H54 (cell line): ENCODE results near the gene CD177.

Experiments used
- DNase-seq: peaks from one replicate; pipeline ENCODE4 v3.0.0; 2011; ENCODE audit warnings: low spot score, mixed read lengths; ENCODE audit not compliant: insufficient read length
- FAIRE-seq: peaks from 3 replicates; lab custom pipeline; 2011; peaks lifted over from hg19 to GRCh38; lab: Jason Lieb, UNC
- POLR2A ChIP-seq: IDR thresholded peaks from 2 replicates; pipeline ENCODE4 v1.6.1; 2011; ENCODE audit warnings: low read depth, mild to moderate bottlenecking, low read length

CD177 gene

DNA sequence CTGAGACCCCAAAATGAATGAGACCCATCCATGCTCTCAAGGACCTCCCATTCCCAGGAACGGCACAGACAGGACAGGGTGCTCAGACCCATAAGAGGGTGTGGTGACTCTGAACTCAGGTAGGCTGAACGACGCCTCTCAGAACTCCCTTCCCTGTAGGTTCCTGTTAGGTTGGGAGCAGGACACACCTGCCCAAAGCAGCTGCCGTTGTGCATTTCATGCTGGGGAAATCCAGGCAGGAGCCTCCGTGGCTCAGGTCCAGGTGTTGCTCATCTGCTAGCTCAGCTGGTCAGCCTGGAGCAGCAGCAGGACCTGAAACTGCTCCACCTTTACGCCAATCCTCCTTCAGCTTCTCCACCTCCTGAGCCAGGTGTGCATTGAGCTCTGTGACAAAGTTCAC, 42.1 kb downstream of the CD177 start:
- no peak for TF ChIP-seq POLR2A
- DNase-seq (no peak), FAIRE-seq (no peak)

DNA sequence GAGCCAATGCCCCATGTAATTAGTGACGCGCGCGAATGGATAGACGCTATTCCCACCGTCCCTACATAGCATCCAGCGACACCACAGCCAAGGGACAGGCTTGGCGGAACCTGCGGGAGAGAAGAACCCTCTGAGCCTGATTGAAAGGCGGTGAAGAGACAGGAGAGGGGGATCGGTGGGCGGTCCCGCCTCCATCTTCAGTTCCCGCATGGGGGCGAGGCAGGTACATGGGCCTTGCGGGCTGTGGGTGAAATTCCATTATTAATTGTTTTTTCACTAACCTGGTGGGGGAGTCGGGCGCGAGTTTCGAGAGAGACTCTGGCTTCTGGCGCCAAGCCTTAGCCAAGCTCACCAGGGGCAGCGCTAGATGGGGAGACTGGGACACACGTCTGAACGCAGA, 52.8 kb downstream of the CD177 start:
- FAIRE-seq: no peak

DNA sequence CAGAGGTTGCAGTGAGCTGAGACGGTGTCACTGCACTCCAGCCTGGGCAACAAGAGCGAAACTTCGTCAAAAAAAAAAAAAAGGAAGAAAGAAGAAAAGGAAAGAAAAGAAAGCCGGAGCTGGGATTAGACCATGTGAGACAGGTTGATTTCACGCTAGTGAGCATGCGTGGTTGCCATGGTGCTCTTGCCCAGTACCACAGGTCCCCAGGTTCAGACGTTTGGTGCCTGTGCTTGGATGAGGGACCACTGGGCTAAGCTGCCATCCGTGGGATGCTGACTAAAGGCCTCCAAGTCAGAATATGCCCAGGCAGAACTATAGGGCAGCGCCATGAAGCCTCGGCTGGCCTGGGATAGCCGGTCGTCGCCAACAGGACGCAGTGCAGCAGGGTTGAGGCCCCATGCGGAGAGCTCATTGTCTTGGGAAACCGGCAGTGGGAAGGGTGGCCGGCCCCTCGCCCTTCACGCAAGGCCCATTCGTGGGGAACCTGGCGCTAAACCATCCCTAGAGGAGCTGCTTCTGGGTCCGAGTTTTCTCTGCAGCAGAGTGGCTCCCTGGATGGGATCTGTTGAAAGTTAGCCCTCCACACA, 54.0 kb downstream of the CD177 start:
- TF ChIP-seq POLR2A: no peak
- DNase-seq: no peak
- no peak for FAIRE-seq

More for the DNA sequence above, 52.8 kb downstream of the CD177 start:
- no peak for TF ChIP-seq POLR2A
- DNase-seq: no peak

DNA sequence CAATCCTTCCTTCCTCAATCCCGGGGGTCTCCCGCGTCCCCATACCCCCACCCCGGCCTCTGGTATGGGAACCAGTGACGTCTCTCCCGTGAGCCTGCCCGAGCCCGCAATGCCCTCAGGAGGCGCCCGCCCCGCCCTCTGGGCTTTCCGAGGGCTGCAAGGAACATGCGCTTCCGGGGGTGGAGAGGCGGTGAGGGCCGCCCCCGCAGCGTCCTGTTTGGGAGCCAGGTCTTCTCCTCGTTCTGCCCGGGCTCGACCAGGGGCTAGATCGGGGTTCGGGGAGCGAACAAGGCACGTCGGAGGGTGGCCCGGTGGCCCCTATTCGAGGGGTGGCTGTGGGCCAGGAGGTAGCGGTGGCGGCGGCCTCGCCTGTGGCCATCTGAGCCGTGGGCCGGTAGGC, 54.6 kb downstream of the CD177 start:
- TF ChIP-seq POLR2A: no peak
- no peak for FAIRE-seq
- DNase-seq: no peak

DNA sequence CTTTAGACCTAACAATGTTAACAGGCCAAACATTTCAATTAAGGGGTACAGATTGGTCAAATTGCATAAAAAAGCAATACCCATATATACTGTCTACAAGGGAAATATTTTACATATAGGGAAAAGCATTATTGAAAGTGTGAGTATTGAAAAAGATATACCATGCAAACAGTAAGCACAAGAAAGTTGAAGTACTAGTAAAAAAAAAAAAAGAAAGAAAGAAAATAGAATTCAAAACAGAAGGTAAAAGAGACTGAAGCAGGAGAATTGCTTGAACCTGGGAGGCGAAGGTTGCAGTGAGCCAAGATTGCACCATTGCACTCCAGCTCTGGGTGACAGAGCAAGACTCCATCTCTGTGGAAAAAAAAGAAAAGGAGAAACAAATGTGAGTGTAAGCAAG, 55.9 kb downstream of the CD177 start:
- DNase-seq (no peak), FAIRE-seq (no peak)
- TF ChIP-seq POLR2A: no peak

DNA sequence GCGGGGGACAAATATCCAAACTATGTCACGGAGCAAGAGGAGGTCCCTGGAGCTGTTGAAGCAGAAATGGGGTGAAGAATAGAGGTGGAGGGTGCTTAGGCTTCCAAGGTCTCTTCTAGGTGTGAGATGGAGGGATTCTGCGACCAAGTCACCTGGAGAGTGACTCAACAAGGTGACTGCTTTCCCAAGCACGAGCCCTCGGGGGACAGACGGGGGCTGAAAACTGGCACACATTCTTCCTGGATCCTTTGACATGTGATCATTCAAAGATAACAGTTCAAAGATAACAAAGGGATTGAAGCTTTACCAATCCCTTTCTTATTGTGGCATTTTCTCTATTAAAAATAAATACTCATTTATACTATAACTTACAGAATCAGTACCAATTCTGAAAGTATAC, 59.0 kb downstream of the CD177 start:
- FAIRE-seq: no peak

More for the DNA sequence above, 59.0 kb downstream of the CD177 start:
- TF ChIP-seq POLR2A: no peak
- DNase-seq: no peak
